OCI-LY1 (cell line): ENCODE data around the gene KLK5.
"Not testable (repeated sequence)": the region's sequence is repeated elsewhere in the genome, so short reads cannot be mapped to it uniquely, and the experiment has no call there.

Experiments
- H2AFZ ChIP-seq: fragments of 200-600 bp; sonication (generic), shearing (Covaris generic); 2 replicates; pipeline ENCODE4 v1.6.0; 2014; ENCODE audit warnings: antibody characterized with exemption, mild to moderate bottlenecking, low read length
- H3F3A ChIP-seq: fragments of 200-600 bp; sonication (generic), shearing (Covaris generic); 2 replicates; pipeline ENCODE4 v1.6.0; 2014; ENCODE audit warnings: mild to moderate bottlenecking, antibody characterized with exemption, low read length, moderate library complexity; ENCODE audit not compliant: insufficient read depth
- H3K27ac ChIP-seq: fragments of 200-600 bp; sonication (generic); 2 replicates; pipeline ENCODE4 v1.5.1; 2014; ENCODE audit warnings: low read length, mixed run types, mild to moderate bottlenecking, low read depth; ENCODE audit not compliant: poor library complexity, severe bottlenecking
- H3K27me3 ChIP-seq: fragments of 200-600 bp; sonication (generic); 2 replicates; pipeline ENCODE4 v1.6.0; 2014; ENCODE audit warnings: antibody characterized with exemption, mild to moderate bottlenecking, low read length, moderate library complexity; ENCODE audit not compliant: insufficient read depth
- H3K36me3 ChIP-seq: fragments of 200-600 bp; sonication (generic); 2 replicates; pipeline ENCODE4 v1.6.1; 2014; ENCODE audit warnings: mild to moderate bottlenecking, antibody characterized with exemption, low read length, moderate library complexity, mixed read lengths; ENCODE audit not compliant: insufficient read depth
- H3K4me1 ChIP-seq: fragments of 200-600 bp; sonication (generic); 2 replicates; pipeline ENCODE4 v1.5.1; 2014; ENCODE audit warnings: mild to moderate bottlenecking, low read length, moderate library complexity; ENCODE audit not compliant: insufficient read depth, severe bottlenecking
- H3K4me2 ChIP-seq: fragments of 200-600 bp; sonication (generic), shearing (Covaris generic); 2 replicates; pipeline ENCODE4 v1.6.1; 2014; ENCODE audit warnings: low read length
- H3K4me3 ChIP-seq: fragments of 200-600 bp; sonication (generic); 2 replicates; pipeline ENCODE4 v1.5.1; 2014; ENCODE audit warnings: low read length, low read depth, mild to moderate bottlenecking, mixed read lengths; ENCODE audit not compliant: poor library complexity, severe bottlenecking
- H3K79me2 ChIP-seq: fragments of 200-600 bp; shearing (Covaris generic); 2 replicates; pipeline ENCODE4 v1.6.1; 2016; ENCODE audit warnings: mixed run types, low read length, mixed read lengths; ENCODE audit not compliant: insufficient read depth
- H3K9ac ChIP-seq: fragments of 200-600 bp; sonication (generic), shearing (Covaris generic); 2 replicates; pipeline ENCODE4 v1.6.1; 2014; ENCODE audit warnings: mild to moderate bottlenecking, low read length, mixed read lengths
- H3K9me2 ChIP-seq: fragments of 200-600 bp; sonication (generic), shearing (Covaris generic); 2 replicates; pipeline ENCODE4 v1.6.1; 2014; ENCODE audit warnings: low read depth, mild to moderate bottlenecking, low read length, mixed read lengths
- H3K9me3 ChIP-seq: fragments of 200-600 bp; shearing (Covaris generic); 2 replicates; pipeline ENCODE4 v1.6.1; 2014; ENCODE audit warnings: low read length, mixed read lengths
- H4K20me1 ChIP-seq: fragments of 200-600 bp; sonication (generic), shearing (Covaris generic); 2 replicates; pipeline ENCODE4 v1.6.0; 2016; ENCODE audit warnings: mild to moderate bottlenecking, low read length; ENCODE audit not compliant: insufficient read depth
- CTCF ChIP-seq: fragments of 200-600 bp; sonication (generic), shearing (Covaris generic); IDR thresholded peaks from 2 replicates; pipeline ENCODE4 v1.5.1; 2017; ENCODE audit warnings: mild to moderate bottlenecking, antibody characterized with exemption, low read length, moderate library complexity, mixed read lengths
- EZH2 ChIP-seq: fragments of 200-600 bp; sonication (generic), shearing (Covaris generic); IDR thresholded peaks from 2 replicates; pipeline ENCODE4 v1.8.0; 2017; ENCODE audit warnings: borderline replicate concordance, mixed run types, mild to moderate bottlenecking, antibody characterized with exemption, low read length, moderate library complexity, mixed read lengths

Gene KLK5

GRCh38 chr19:50896591-50897190, 56.1 kb downstream of the KLK5 start:
- H3K27me3 ChIP-seq, result no peaks in the 10 kb centered on the region
- TF ChIP-seq EZH2, result no peak
- no peak for TF ChIP-seq CTCF
- H3K4me2 ChIP-seq, result no peak overlapping the region
- H3K4me3 ChIP-seq, result no peak overlapping the region
- no peaks in the 10 kb centered on the region for H3K79me2 ChIP-seq
- H3F3A ChIP-seq, result no peaks in the 10 kb centered on the region
- H3K9ac ChIP-seq, result no peak overlapping the region
- H3K27ac ChIP-seq, result no peak overlapping the region
- H3K36me3 ChIP-seq, result no peaks in the 10 kb centered on the region; the same call in 1 of the 2 replicates
- 0 out of 2 replicates have a peak, but pooled peaks cover 3% of the 10 kb centered on the region for H3K9me3 ChIP-seq
- no peaks in the 10 kb centered on the region for H3K4me1 ChIP-seq
- no peak overlapping the region for H2AFZ ChIP-seq
- no peaks in the 10 kb centered on the region for H4K20me1 ChIP-seq
- H3K9me2 ChIP-seq, result no peaks in the 10 kb centered on the region

GRCh38 chr19:50896089-50896590, 56.7 kb downstream of the KLK5 start:
- not testable (repeated sequence) for H3K4me3 ChIP-seq, H3K9me3 ChIP-seq, H3K9me2 ChIP-seq, H4K20me1 ChIP-seq, H3K9ac ChIP-seq, H3K79me2 ChIP-seq, H3K4me1 ChIP-seq, H3K4me2 ChIP-seq, H2AFZ ChIP-seq, H3F3A ChIP-seq, H3K27me3 ChIP-seq, H3K27ac ChIP-seq, H3K36me3 ChIP-seq

GRCh38 chr19:50894478-50895356, 58.1 kb downstream of the KLK5 start:
- Histone ChIP-seq H3K4me3 (no peak overlapping the region), H3K79me2 (no peaks in the 10 kb centered on the region), H3K36me3 (no peaks in the 10 kb centered on the region; the same call in 1 of the 2 replicates), H3K9me3 (0 out of 2 replicates have a peak, but pooled peaks cover 3% of the 10 kb centered on the region), H4K20me1 (no peaks in the 10 kb centered on the region), H3K4me2 (no peak overlapping the region), H3K9ac (no peak overlapping the region), H3K4me1 (no peaks in the 10 kb centered on the region), H2AFZ (no peak overlapping the region), H3K27ac (no peak overlapping the region), H3K9me2 (no peaks in the 10 kb centered on the region), H3F3A (no peaks in the 10 kb centered on the region), H3K27me3 (no peaks in the 10 kb centered on the region)
- TF ChIP-seq CTCF, result no peak
- TF ChIP-seq EZH2, result no peak
